22Rv1 (cell line): ENCODE data around the gene NUP205.
"Not testable (repeated sequence)": the region's sequence is repeated elsewhere in the genome, so short reads cannot be mapped to it uniquely, and the experiment has no call there.

Source experiments
- H3K27ac ChIP-seq: fragments of 450-650 bp; 2 replicates; pipeline ENCODE4 v1.5.1; 2017
- ZFX ChIP-seq: fragments of 450-650 bp; IDR thresholded peaks from 2 replicates; pipeline ENCODE4 v1.6.1; 2017; ENCODE audit warnings: antibody characterized with exemption, borderline replicate concordance
- TF ChIP-seq, protein P1 (sequence below): fragments of 450-650 bp; IDR thresholded peaks from 2 replicates; pipeline ENCODE4 v1.5.1; 2017; ENCODE audit warnings: mild to moderate bottlenecking

NUP205 gene

DNA sequence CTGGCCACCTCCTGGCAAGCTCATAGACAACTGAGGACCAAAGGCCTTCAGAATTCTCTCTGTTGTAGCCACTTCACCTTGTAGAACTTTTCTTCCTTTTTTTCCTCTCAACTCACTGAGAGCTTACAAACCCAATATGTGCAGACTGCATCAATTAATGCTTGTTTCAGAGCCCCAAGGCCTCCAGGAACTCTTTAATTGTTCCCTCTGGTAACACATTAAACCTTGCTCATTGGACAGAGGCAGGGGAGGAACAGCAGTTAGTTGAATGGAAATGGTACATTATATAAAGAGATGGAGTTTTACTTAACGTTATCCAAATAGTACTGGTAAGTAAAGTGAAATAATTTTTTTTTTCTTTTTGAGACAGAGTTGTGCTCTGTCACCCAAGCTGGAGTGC, 129.7 kb downstream of the NUP205 start:
- TF ChIP-seq, protein P1, sequence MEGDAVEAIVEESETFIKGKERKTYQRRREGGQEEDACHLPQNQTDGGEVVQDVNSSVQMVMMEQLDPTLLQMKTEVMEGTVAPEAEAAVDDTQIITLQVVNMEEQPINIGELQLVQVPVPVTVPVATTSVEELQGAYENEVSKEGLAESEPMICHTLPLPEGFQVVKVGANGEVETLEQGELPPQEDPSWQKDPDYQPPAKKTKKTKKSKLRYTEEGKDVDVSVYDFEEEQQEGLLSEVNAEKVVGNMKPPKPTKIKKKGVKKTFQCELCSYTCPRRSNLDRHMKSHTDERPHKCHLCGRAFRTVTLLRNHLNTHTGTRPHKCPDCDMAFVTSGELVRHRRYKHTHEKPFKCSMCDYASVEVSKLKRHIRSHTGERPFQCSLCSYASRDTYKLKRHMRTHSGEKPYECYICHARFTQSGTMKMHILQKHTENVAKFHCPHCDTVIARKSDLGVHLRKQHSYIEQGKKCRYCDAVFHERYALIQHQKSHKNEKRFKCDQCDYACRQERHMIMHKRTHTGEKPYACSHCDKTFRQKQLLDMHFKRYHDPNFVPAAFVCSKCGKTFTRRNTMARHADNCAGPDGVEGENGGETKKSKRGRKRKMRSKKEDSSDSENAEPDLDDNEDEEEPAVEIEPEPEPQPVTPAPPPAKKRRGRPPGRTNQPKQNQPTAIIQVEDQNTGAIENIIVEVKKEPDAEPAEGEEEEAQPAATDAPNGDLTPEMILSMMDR, result no peak
- no peak for TF ChIP-seq ZFX
- no peak overlapping the region for H3K27ac ChIP-seq

DNA sequence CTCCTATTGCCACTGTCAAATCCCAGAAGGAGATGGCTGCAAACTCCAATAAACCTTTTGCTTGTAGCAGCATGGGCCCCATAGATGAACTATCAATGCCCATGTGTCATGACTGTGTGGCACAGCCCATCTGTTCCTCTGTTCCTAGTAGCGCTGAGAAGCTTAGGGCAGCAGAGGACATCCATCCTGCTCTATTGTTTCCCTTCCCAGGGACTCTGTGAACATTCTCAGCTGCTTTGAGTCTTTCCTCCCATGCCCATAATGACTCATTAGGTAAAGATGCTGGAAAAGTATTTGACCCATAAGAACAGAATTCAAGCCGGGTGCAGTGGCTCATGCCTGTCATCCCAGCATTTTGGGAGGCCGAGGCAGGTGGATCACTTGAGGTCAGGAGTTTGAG, 132.8 kb downstream of the NUP205 start:
- no peak overlapping the region for H3K27ac ChIP-seq
- TF ChIP-seq, protein P1, result no peak
- TF ChIP-seq ZFX, result no peak

DNA sequence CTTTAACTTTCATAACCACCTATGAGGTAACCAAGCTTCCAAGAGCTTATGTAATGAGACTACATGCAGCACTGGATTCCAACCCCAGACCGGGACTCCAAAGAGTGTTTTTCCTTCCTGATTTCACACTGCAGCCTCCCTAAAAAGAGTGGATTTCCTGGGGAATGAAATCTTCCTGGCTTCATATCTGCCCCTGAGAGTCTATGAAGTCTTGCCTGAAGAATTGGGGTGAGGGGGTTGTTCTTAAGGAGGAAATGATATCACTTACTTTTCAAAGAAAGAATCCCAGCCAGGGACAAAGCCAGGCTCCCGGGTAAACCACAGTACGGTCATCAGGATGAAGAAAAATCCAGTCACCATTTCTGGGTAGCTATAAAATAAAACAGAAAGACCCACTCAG, 134.3 kb downstream of the NUP205 start:
- no peak overlapping the region for H3K27ac ChIP-seq
- TF ChIP-seq ZFX, result no peak
- TF ChIP-seq, protein P1, result no peak

DNA sequence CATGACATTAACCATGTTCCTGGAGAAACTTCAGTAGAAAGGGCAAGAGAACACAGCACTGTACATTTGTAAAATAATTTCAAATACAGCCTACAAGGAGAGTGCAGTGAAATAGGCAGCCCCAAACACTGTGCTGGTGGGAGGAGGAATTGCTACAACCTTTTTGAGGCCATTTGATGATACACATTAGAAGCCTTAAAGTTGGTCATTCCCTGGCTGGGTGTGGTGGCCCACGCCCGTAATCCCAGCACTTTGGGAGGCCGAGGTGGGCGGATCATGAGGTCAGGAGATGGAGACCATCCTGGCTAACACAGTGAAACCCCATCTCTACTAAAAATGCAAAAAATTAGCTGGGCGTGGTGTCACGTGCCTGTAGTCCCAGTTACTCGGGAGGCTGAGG, 134.9 kb downstream of the NUP205 start:
- H3K27ac ChIP-seq, result not testable (repeated sequence)

DNA sequence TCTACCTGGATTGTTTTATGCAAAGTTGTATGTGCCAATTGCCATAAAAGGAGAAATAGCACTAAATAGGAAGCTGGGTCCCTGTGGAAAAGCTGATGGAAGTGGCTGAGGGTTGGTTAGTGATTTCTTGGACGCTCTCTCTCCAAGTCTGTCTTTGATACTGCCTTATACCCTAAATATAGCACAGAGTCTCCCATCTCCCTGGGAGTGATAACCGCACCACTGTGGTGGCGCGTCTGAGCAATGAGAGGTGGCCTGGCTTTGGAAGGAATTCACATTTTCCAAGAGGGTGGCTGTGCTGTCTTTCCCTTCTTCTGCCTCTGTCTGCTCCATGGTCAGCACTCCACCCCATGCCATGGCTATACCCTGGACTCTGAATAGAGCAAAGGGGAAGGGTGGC, 135.8 kb downstream of the NUP205 start:
- no peak for TF ChIP-seq ZFX
- TF ChIP-seq, protein P1, result no peak
- H3K27ac ChIP-seq, result no peak overlapping the region

DNA sequence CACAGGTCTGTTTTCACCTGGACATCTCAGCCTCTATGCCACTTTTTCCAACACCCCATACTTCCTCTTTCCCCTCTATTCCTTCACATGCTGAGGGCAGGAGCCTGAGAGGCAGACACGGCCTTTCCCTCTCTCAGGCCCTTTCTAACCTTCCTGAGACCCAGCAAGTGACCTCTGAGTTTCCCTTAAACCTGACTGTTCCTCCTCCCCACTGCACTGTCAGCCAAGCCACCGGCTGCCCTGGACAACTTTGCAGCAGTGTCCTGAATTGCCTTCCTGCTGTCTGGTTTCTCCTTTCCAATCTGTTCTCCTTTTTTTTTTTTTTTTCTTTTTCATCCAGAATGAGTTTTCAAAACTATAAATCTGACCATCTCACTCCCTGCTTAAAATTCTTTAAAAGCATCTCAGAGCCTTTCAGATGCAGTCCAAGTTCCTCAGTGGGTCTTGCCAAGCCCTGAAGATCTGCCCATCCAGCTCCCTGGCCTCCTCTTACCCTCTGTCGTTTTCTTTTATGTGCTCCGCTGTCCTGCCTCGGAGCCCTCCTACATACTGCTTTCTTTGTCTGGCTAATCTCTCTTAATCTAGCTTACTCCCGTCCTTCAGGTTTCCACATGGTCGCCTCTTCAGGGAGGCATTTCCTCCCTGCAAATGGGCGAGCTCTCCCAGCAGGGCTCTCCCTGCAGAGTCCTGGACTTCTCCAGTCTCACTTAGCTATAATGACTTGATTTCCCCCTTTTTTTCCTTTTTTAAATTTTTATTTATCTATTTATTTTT, 139.7 kb downstream of the NUP205 start:
- H3K27ac ChIP-seq, result no peak overlapping the region
- TF ChIP-seq, protein P1, result no peak
- TF ChIP-seq ZFX, result no peak
